Neural cell (in vitro differentiated cells): ENCODE results near the gene RPLP2. TPM values are rescaled to one million over a fixed set of nuclear protein-coding genes. Genes with fewer than 3 reads are reported as not detected.

Experiments
- H2AFZ ChIP-seq: fragments of 200-600, 300-800 bp; sonication (generic), shearing (Covaris generic); 2 replicates; pipeline ENCODE4 v1.6.0; 2014; ENCODE audit warnings: low read depth, mild to moderate bottlenecking, antibody characterized with exemption, low read length, moderate library complexity
- H3F3A ChIP-seq: fragments of 200-600 bp; shearing (Covaris generic); 2 replicates; pipeline ENCODE4 v1.6.1; 2016; ENCODE audit warnings: mild to moderate bottlenecking, moderate library complexity, mixed read lengths, antibody characterized with exemption, low read length; ENCODE audit not compliant: insufficient read depth, poor library complexity, severe bottlenecking
- H3K27ac ChIP-seq: fragments of 200-600, 300-800 bp; sonication (generic), shearing (Covaris generic); 2 replicates; pipeline ENCODE4 v1.5.1; 2014; ENCODE audit warnings: mild to moderate bottlenecking, low read length, moderate library complexity
- H3K27me3 ChIP-seq: fragments of 300-800, 200-600 bp; sonication (generic), shearing (Covaris generic); 2 replicates; pipeline ENCODE4 v1.6.0; 2014; ENCODE audit warnings: mild to moderate bottlenecking, low read depth, low read length, moderate library complexity; ENCODE audit not compliant: insufficient read depth
- H3K36me3 ChIP-seq: fragments of 300-800, 200-600 bp; sonication (generic), shearing (Covaris generic); 2 replicates; pipeline ENCODE4 v1.5.1; 2014; ENCODE audit warnings: mild to moderate bottlenecking, antibody characterized with exemption, low read length, moderate library complexity; ENCODE audit not compliant: insufficient read depth
- H3K4me2 ChIP-seq: fragments of 300-800, 200-600 bp; sonication (generic), shearing (Covaris generic); 2 replicates; pipeline ENCODE4 v1.6.0; 2014; ENCODE audit warnings: mild to moderate bottlenecking, low read length
- H3K4me3 ChIP-seq: fragments of 300-800, 200-600 bp; sonication (generic), shearing (Covaris generic); 2 replicates; pipeline ENCODE4 v1.5.1; 2014; ENCODE audit warnings: mild to moderate bottlenecking, low read length, moderate library complexity
- H3K79me2 ChIP-seq: fragments of 200-600 bp; shearing (Covaris generic); replicated peaks from 2 replicates; pipeline ENCODE4 v1.6.0; 2014; ENCODE audit warnings: mild to moderate bottlenecking, low read length, moderate library complexity; ENCODE audit not compliant: insufficient read depth
- H3K9ac ChIP-seq: fragments of 300-800, 200-600 bp; sonication (generic), shearing (Covaris generic); 2 replicates; pipeline ENCODE4 v1.6.1; 2016; ENCODE audit warnings: mild to moderate bottlenecking, low read length, mixed read lengths
- H3K9me2 ChIP-seq: fragments of 200-600 bp; shearing (Covaris generic); 2 replicates; pipeline ENCODE4 v1.6.1; 2016; ENCODE audit warnings: mild to moderate bottlenecking, low read length, mixed read lengths; ENCODE audit not compliant: insufficient read depth
- H3K9me3 ChIP-seq: fragments of 200-600, 300-800 bp; sonication (generic), shearing (Covaris generic); 2 replicates; pipeline ENCODE4 v1.6.1; 2016; ENCODE audit warnings: mild to moderate bottlenecking, mixed run types, low read length, moderate library complexity, mixed read lengths
- H4K20me1 ChIP-seq: fragments of 200-600 bp; shearing (Covaris generic); 2 replicates; pipeline ENCODE4 v1.6.1; 2016; ENCODE audit warnings: mild to moderate bottlenecking, mixed run types; ENCODE audit not compliant: insufficient read depth
- EP300 ChIP-seq: fragments of 450-650 bp; conservative IDR thresholded peaks from 2 replicates; pipeline ENCODE4 v1.6.1; 2014; ENCODE audit warnings: antibody characterized with exemption, mild to moderate bottlenecking, moderate library complexity; ENCODE audit not compliant: poor library complexity, severe bottlenecking
- EZH2 ChIP-seq: fragments of 200-600, 300-800 bp; shearing (Covaris generic), sonication (generic); IDR thresholded peaks from 2 replicates; pipeline ENCODE4 v1.6.1; 2014; ENCODE audit warnings: antibody characterized with exemption, low read length, borderline replicate concordance, mild to moderate bottlenecking; ENCODE audit not compliant: insufficient read depth, poor library complexity, severe bottlenecking
- MXI1 ChIP-seq: fragments of 450-650 bp; conservative IDR thresholded peaks from 2 replicates; pipeline ENCODE4 v1.6.1; 2014; ENCODE audit warnings: antibody characterized with exemption, mild to moderate bottlenecking; ENCODE audit not compliant: poor library complexity, severe bottlenecking
- POLR2AphosphoS5 ChIP-seq: IDR thresholded peaks from 2 replicates; pipeline ENCODE4 v1.6.1; 2012
- RAD21 ChIP-seq: fragments of 450-650 bp; conservative IDR thresholded peaks from 2 replicates; pipeline ENCODE4 v1.6.1; 2014; ENCODE audit warnings: antibody characterized with exemption, mild to moderate bottlenecking, moderate library complexity
- REST ChIP-seq: IDR thresholded peaks from 2 replicates; pipeline ENCODE4 v1.6.1; 2012; ENCODE audit warnings: borderline replicate concordance
- SMC3 ChIP-seq: fragments of 450-650 bp; conservative IDR thresholded peaks from 2 replicates; pipeline ENCODE4 v1.6.1; 2014; ENCODE audit warnings: antibody characterized with exemption, mild to moderate bottlenecking, moderate library complexity; ENCODE audit not compliant: poor library complexity
- TAF1 ChIP-seq: IDR thresholded peaks from 2 replicates; pipeline ENCODE4 v1.6.1; 2012; ENCODE audit warnings: low read depth
- polyA plus RNA-seq: library from polyadenylated mRNA; depleted of rRNA; stranded (reverse); fragments of >200 nt; gene quantifications from 2 replicates; pipeline ENCODE4 v1.2.3, GENCODE V29; 2014
- TF ChIP-seq, protein P1 (sequence below): fragments of 450-650 bp; IDR thresholded peaks from 2 replicates; pipeline ENCODE4 v1.5.1; 2014; ENCODE audit warnings: antibody characterized with exemption, mild to moderate bottlenecking, moderate library complexity; ENCODE audit not compliant: poor library complexity, severe bottlenecking

RPLP2 gene
- polyA plus RNA-seq, 1 donor from 2014 or later: 147 TPM

- no peak overlapping the region for H2AFZ ChIP-seq
- TF ChIP-seq EZH2 (no peak), EP300 (no peak), REST (no peak), RAD21 (no peak), SMC3 (no peak), TAF1 (no peak), POLR2AphosphoS5 (no peak), MXI1 (no peak)
- TF ChIP-seq, protein P1, sequence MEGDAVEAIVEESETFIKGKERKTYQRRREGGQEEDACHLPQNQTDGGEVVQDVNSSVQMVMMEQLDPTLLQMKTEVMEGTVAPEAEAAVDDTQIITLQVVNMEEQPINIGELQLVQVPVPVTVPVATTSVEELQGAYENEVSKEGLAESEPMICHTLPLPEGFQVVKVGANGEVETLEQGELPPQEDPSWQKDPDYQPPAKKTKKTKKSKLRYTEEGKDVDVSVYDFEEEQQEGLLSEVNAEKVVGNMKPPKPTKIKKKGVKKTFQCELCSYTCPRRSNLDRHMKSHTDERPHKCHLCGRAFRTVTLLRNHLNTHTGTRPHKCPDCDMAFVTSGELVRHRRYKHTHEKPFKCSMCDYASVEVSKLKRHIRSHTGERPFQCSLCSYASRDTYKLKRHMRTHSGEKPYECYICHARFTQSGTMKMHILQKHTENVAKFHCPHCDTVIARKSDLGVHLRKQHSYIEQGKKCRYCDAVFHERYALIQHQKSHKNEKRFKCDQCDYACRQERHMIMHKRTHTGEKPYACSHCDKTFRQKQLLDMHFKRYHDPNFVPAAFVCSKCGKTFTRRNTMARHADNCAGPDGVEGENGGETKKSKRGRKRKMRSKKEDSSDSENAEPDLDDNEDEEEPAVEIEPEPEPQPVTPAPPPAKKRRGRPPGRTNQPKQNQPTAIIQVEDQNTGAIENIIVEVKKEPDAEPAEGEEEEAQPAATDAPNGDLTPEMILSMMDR: no peak
- H4K20me1 ChIP-seq: no peaks in the 10 kb centered on the region
- H3K79me2 ChIP-seq: peaks cover 12% of the 10 kb centered on the region
- no peak overlapping the region for H3K4me3 ChIP-seq
- no peak overlapping the region for H3K9ac ChIP-seq
- no peaks in the 10 kb centered on the region for H3K36me3 ChIP-seq
- no peaks in the 10 kb centered on the region for H3F3A ChIP-seq
- no peak overlapping the region for H3K4me2 ChIP-seq
- H3K9me2 ChIP-seq: no peaks in the 10 kb centered on the region
- no peak overlapping the region for H3K27ac ChIP-seq
- H3K9me3 ChIP-seq: no peaks in the 10 kb centered on the region
- H3K27me3 ChIP-seq: peaks cover 4% of the 10 kb centered on the region
These were observed 35.2 kb downstream of the RPLP2 start for GRCh38 chr11:844693-845644.

GRCh38 chr11:845872-846495, 36.2 kb downstream of the RPLP2 start:
- Histone ChIP-seq H3K36me3 (no peaks in the 10 kb centered on the region), H3K9ac (no peak overlapping the region), H3K27me3 (peaks cover 9% of the 10 kb centered on the region), H2AFZ (no peak overlapping the region), H3K4me3 (no peak overlapping the region), H3K79me2 (peaks cover 12% of the 10 kb centered on the region), H3K4me2 (no peak overlapping the region), H3K9me2 (no peaks in the 10 kb centered on the region), H3K9me3 (no peaks in the 10 kb centered on the region), H3K27ac (no peak overlapping the region), H3F3A (no peaks in the 10 kb centered on the region), H4K20me1 (no peaks in the 10 kb centered on the region)
- TF ChIP-seq REST (no peak), EP300 (no peak), EZH2 (no peak), TAF1 (no peak), SMC3 (no peak), POLR2AphosphoS5 (no peak), RAD21 (no peak)
- TF ChIP-seq, protein P1: no peak
